Type B pancreatic cell (in vitro differentiated cells): Measurements from ENCODE around the gene HSFY1. TPM values are rescaled to one million over a fixed set of nuclear protein-coding genes. Genes with fewer than 3 reads are reported as not detected.
"Not testable (repeated sequence)": the region's sequence is repeated elsewhere in the genome, so short reads cannot be mapped to it uniquely, and the experiment has no call there.

Experiments
- DNase-seq: peaks from one replicate; pipeline ENCODE4 v3.0.0; 2021; ENCODE audit warnings: mixed read lengths; ENCODE audit not compliant: unreplicated experiment; ENCODE audit errors: extremely low spot score
- H3K27ac Mint-ChIP-seq: 2 replicates; pipeline ENCODE4 v1.8.0; 2021; ENCODE audit warnings: mild to moderate bottlenecking, mixed read lengths
- H3K27me3 Mint-ChIP-seq: 2 replicates; pipeline ENCODE4 v1.8.0; 2021; ENCODE audit warnings: mixed read lengths
- H3K36me3 Mint-ChIP-seq: 2 replicates; pipeline ENCODE4 v1.8.0; 2021; ENCODE audit warnings: mixed read lengths
- H3K4me1 Mint-ChIP-seq: one replicate; pipeline ENCODE4 v1.8.0; 2021; ENCODE audit warnings: mixed read lengths; ENCODE audit not compliant: unreplicated experiment
- H3K4me3 Mint-ChIP-seq: 2 replicates; pipeline ENCODE4 v1.8.0; 2021; ENCODE audit warnings: mild to moderate bottlenecking, mixed read lengths
- H3K9me3 Mint-ChIP-seq: 2 replicates; pipeline ENCODE4 v1.8.0; 2021; ENCODE audit warnings: mixed read lengths
- long read RNA-seq: library from polyadenylated mRNA; unstranded; transcript quantifications from one replicate; pipeline ENCODE4 v2.0.0, GENCODE V29; 2020
- total RNA-seq: library from RNA; stranded (reverse); gene quantifications from 2 replicates; pipeline ENCODE4 v1.2.1, GENCODE V29; 2021; ENCODE audit warnings: low replicate concordance

Gene HSFY1
- not detected in 2 replicates for total RNA-seq
- long read RNA-seq, result 0 reads

GRCh38 chrY:18546420-18546819 is at the start of gene HSFY1:
TSS of gene HSFY1 (plus strand) at chrY:18546720. CDS start at chrY:18546788, 68 bp downstream.
- H3K4me1 Mint-ChIP-seq, H3K36me3 Mint-ChIP-seq, H3K27me3 Mint-ChIP-seq, DNase-seq, H3K9me3 Mint-ChIP-seq, H3K4me3 Mint-ChIP-seq, H3K27ac Mint-ChIP-seq: not testable (repeated sequence)

- not testable (repeated sequence) for H3K9me3 Mint-ChIP-seq, H3K4me1 Mint-ChIP-seq, H3K36me3 Mint-ChIP-seq, H3K27me3 Mint-ChIP-seq, DNase-seq, H3K4me3 Mint-ChIP-seq, H3K27ac Mint-ChIP-seq
Observed at GRCh38 chrY:18504266-18504665, 42.3 kb upstream of the HSFY1 start.

GRCh38 chrY:18530995-18531655 is 15.4 kb upstream of the HSFY1 start:
- H3K27ac Mint-ChIP-seq, H3K4me1 Mint-ChIP-seq, H3K36me3 Mint-ChIP-seq, H3K9me3 Mint-ChIP-seq, H3K27me3 Mint-ChIP-seq, DNase-seq, H3K4me3 Mint-ChIP-seq: not testable (repeated sequence)

GRCh38 chrY:18538952-18539351 is 7.6 kb upstream of the HSFY1 start:
- not testable (repeated sequence) for H3K27me3 Mint-ChIP-seq, H3K4me1 Mint-ChIP-seq, H3K27ac Mint-ChIP-seq, H3K9me3 Mint-ChIP-seq, H3K4me3 Mint-ChIP-seq, DNase-seq, H3K36me3 Mint-ChIP-seq

GRCh38 chrY:18553132-18553531 is 6.6 kb downstream of the HSFY1 start:
- not testable (repeated sequence) for DNase-seq, H3K9me3 Mint-ChIP-seq, H3K36me3 Mint-ChIP-seq, H3K4me1 Mint-ChIP-seq, H3K27me3 Mint-ChIP-seq, H3K4me3 Mint-ChIP-seq, H3K27ac Mint-ChIP-seq

GRCh38 chrY:18565915-18566314 is 19.4 kb downstream of the HSFY1 start:
- not testable (repeated sequence) for H3K36me3 Mint-ChIP-seq, H3K9me3 Mint-ChIP-seq, DNase-seq, H3K27me3 Mint-ChIP-seq, H3K4me1 Mint-ChIP-seq, H3K4me3 Mint-ChIP-seq, H3K27ac Mint-ChIP-seq

Other genes starting within 250 kb of the HSFY1 start
- not detected in 2 replicates for gene HSFY2, start 227.0 kb downstream of the HSFY1 start, total RNA-seq